HepG2 (cell line): Measurements from ENCODE around the gene TMEM187. TPM values are rescaled to one million over a fixed set of nuclear protein-coding genes. Genes with fewer than 3 reads are reported as not detected.

Experiments used
- AHR ChIP-seq: IDR thresholded peaks from 2 replicates; pipeline ENCODE4 v1.6.1; 2018; ENCODE audit warnings: missing genetic modification reagents, missing compliant biosample characterization
- ARNT ChIP-seq: fragments of 450-650 bp; IDR thresholded peaks from 2 replicates; pipeline ENCODE4 v1.6.1; 2017
- CAMTA2 ChIP-seq: sonication (generic); formaldehyde crosslinking; IDR thresholded peaks from 2 replicates; pipeline ENCODE4 v1.4.0; 2020; ENCODE audit warnings: mild to moderate bottlenecking, missing genetic modification reagents, borderline replicate concordance
- CBX2 ChIP-seq, 2 experiments: fragments of 200-600 bp in 1 of 2; sonication (generic); formaldehyde crosslinking in 1 of 2; IDR thresholded peaks; 2 replicates each; pipeline versions ENCODE4 v1.7.0 to v1.8.1; 2018 to 2022; ENCODE audit warnings: low read depth in 2 of 2, low read length in 1 of 2, mild to moderate bottlenecking in 1 of 2, missing genetic modification reagents in 1 of 2
- GZF1 ChIP-seq: sonication (generic); formaldehyde crosslinking; IDR thresholded peaks from 2 replicates; pipeline ENCODE4 v1.5.1; 2020; ENCODE audit warnings: mild to moderate bottlenecking, missing genetic modification reagents
- HNRNPL ChIP-seq: fragments of 200-400 bp; formaldehyde crosslinking; IDR thresholded peaks from 2 replicates; pipeline ENCODE4 v1.6.1; 2017; ENCODE audit warnings: mild to moderate bottlenecking, low read depth, low read length
- NFE2 ChIP-seq: sonication (generic); formaldehyde crosslinking; IDR thresholded peaks from 2 replicates; pipeline ENCODE4 v1.4.0; 2020; ENCODE audit warnings: missing genetic modification reagents
- NFE2L2 ChIP-seq: fragments of 150-350 bp; IDR thresholded peaks from 2 replicates; pipeline ENCODE4 v1.6.1; 2014; ENCODE audit warnings: low read length
- NFKB2 ChIP-seq: sonication (generic); formaldehyde crosslinking; IDR thresholded peaks from 2 replicates; pipeline ENCODE4 v1.4.0; 2020; ENCODE audit warnings: missing genetic modification reagents, borderline replicate concordance
- PITX1 ChIP-seq: sonication (generic); formaldehyde crosslinking; IDR thresholded peaks from 2 replicates; pipeline ENCODE4 v1.5.1; 2020; ENCODE audit warnings: mild to moderate bottlenecking, missing genetic modification reagents
- POLR2G ChIP-seq: fragments of 200-400 bp; formaldehyde crosslinking; IDR thresholded peaks from 2 replicates; pipeline ENCODE4 v1.6.1; 2018; ENCODE audit warnings: mild to moderate bottlenecking, low read depth, low read length, moderate library complexity
- RORA ChIP-seq: sonication (generic); formaldehyde crosslinking; IDR thresholded peaks from 2 replicates; pipeline ENCODE4 v1.5.0; 2020; ENCODE audit warnings: mild to moderate bottlenecking, missing genetic modification reagents, moderate library complexity
- SAP130 ChIP-seq: IDR thresholded peaks from 2 replicates; pipeline ENCODE4 v1.6.1; 2016; ENCODE audit warnings: low read depth
- TSC22D2 ChIP-seq: sonication (generic); formaldehyde crosslinking; IDR thresholded peaks from 2 replicates; pipeline ENCODE4 v1.5.1; 2020; ENCODE audit warnings: missing genetic modification reagents, mild to moderate bottlenecking, borderline replicate concordance
- ZMYM4 ChIP-seq: sonication (generic); formaldehyde crosslinking; IDR thresholded peaks from 2 replicates; pipeline ENCODE4 v1.8.1; 2023; ENCODE audit warnings: mild to moderate bottlenecking, missing genetic modification reagents
- ZNF124 ChIP-seq: sonication (generic); formaldehyde crosslinking; IDR thresholded peaks from 2 replicates; pipeline ENCODE4 v1.4.0; 2020; ENCODE audit warnings: missing genetic modification reagents
- ZNF788 ChIP-seq: sonication (generic); formaldehyde crosslinking; IDR thresholded peaks from 2 replicates; pipeline ENCODE4 v1.5.0; 2020; ENCODE audit warnings: mild to moderate bottlenecking, missing genetic modification reagents, borderline replicate concordance
- ZSCAN20 ChIP-seq: sonication (generic); formaldehyde crosslinking; IDR thresholded peaks from 2 replicates; pipeline ENCODE4 v1.4.0; 2020; ENCODE audit warnings: missing genetic modification reagents, mild to moderate bottlenecking, borderline replicate concordance
- ZSCAN30 ChIP-seq: sonication (generic); formaldehyde crosslinking; IDR thresholded peaks from 2 replicates; pipeline ENCODE4 v1.5.0; 2020; ENCODE audit warnings: mild to moderate bottlenecking, missing genetic modification reagents
- polyA plus RNA-seq, 8 experiments: library from polyadenylated mRNA; depleted of rRNA in 3 of 8; stranded (reverse) in 7 of 8; unstranded in 1 of 8; fragments of >200 nt; fragmentation: Illumina TruSeq in 4 of 8; extraction: Trizol in 4 of 8; gene quantifications; 2 replicates each; pipeline versions ENCODE4 v1.2.1 to v1.2.3, GENCODE V29; 2011 to 2016; ENCODE audit warnings: low read depth in 4 of 8, missing spikeins in 1 of 8, mixed read lengths in 1 of 8; ENCODE audit not compliant: insufficient read depth in 1 of 8
- total RNA-seq, 5 experiments: library from RNA; depleted of rRNA; stranded (reverse); fragments of >200 nt; fragmentation: Illumina TruSeq; extraction: Trizol; gene quantifications; 2 replicates each; pipeline ENCODE4 v1.2.3, GENCODE V29; 2016; ENCODE audit warnings: low read depth in 1 of 5
- TF ChIP-seq, protein P1 (sequence below): sonication (generic); formaldehyde crosslinking; IDR thresholded peaks from 2 replicates; pipeline ENCODE4 v1.4.0; 2020; ENCODE audit warnings: missing genetic modification reagents, borderline replicate concordance
- TF ChIP-seq, protein P2 (sequence below): sonication (generic); formaldehyde crosslinking; IDR thresholded peaks from 2 replicates; pipeline ENCODE4 v1.4.0; 2020; ENCODE audit warnings: mild to moderate bottlenecking, missing genetic modification reagents

Gene TMEM187
- total and polyA plus RNA-seq, 2 of the 13 experiments (the other 11 are each of a cell fraction or from before 2014, with no cell fraction given) = 2.2 to 6.2 TPM

DNA sequence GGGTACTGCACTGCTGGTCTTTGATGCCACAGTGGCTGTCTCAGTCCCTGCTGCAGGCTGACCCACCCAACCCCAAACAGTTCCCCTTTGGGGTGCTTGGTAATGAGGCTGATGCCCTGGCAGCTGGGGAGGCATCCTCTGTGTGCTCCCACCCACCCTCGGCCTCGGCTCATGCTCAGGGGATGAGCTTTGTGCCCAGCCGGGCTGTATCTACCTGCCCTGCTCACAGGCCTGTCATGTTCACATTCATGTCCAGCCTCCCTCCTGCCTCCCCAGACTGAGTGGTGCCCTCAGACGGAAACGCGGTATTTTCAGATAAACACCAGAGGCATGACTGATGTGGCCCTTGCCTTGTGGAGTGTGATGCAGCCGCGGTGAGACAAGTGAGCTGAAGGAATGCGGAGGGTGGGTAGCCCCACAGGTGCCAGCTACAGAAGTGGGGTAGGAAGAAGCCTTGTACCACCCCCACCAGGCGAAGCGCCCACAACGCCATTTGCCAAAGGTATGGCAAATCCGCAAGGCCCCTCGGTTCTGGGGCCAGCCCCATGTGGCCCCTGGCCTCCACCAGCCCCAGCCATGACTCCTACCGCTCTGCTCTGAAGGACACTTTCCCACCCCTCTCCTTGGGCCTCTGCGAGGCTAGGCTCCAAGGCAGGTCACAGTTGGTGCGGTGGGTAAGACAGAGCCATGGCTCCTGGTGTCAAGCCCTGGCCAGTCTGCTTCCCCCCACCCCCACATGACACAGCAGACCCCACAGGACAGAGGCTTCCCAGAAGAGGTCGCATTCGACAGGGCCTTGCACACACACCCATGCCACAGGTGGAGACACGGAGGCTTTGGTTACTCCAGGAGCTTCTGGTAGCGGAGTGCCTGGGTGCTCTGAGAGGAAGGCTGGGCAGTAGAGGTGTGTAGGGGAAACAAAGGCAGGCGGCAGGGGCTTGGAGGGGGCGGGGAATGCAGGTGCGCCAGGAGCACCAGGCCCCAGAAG is 26.3 kb upstream of the TMEM187 start (continued):
- TF ChIP-seq, protein P1, sequence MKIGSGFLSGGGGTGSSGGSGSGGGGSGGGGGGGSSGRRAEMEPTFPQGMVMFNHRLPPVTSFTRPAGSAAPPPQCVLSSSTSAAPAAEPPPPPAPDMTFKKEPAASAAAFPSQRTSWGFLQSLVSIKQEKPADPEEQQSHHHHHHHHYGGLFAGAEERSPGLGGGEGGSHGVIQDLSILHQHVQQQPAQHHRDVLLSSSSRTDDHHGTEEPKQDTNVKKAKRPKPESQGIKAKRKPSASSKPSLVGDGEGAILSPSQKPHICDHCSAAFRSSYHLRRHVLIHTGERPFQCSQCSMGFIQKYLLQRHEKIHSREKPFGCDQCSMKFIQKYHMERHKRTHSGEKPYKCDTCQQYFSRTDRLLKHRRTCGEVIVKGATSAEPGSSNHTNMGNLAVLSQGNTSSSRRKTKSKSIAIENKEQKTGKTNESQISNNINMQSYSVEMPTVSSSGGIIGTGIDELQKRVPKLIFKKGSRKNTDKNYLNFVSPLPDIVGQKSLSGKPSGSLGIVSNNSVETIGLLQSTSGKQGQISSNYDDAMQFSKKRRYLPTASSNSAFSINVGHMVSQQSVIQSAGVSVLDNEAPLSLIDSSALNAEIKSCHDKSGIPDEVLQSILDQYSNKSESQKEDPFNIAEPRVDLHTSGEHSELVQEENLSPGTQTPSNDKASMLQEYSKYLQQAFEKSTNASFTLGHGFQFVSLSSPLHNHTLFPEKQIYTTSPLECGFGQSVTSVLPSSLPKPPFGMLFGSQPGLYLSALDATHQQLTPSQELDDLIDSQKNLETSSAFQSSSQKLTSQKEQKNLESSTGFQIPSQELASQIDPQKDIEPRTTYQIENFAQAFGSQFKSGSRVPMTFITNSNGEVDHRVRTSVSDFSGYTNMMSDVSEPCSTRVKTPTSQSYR = no peak
- TF ChIP-seq NFE2L2 (no peak), CAMTA2 (CRISPR knock-in tag) (no peak), ZNF788 (CRISPR knock-in tag) (no peak), NFKB2 (CRISPR knock-in tag) (0 out of 2 replicates have a peak, but pooled peaks have one; percentile 7), GZF1 (CRISPR knock-in tag) (no peak), ZSCAN30 (CRISPR knock-in tag) (no peak), TSC22D2 (CRISPR knock-in tag) (no peak), HNRNPL (0 out of 2 replicates have a peak, but pooled peaks have one; percentile 37), ZNF124 (CRISPR knock-in tag) (no peak), ZSCAN20 (no peak), CBX2 (IDR thresholded peaks at IDR 0.05; ENCODE audit: low read depth, low read length) (no peak), CBX2 (CRISPR knock-in tag; IDR thresholded peaks at IDR 0.05; ENCODE audit: low read depth) (no peak), NFE2 (no peak), ARNT (no peak), POLR2G (0 out of 2 replicates have a peak, but pooled peaks have one; percentile 17), AHR (CRISPR knock-in tag) (no peak), PITX1 (CRISPR knock-in tag) (no peak), ZMYM4 (CRISPR knock-in tag) (no peak), RORA (CRISPR knock-in tag) (no peak), SAP130 (CRISPR knock-in tag) (peak; percentile 31; the same call in 1 of the 2 replicates)
- TF ChIP-seq, protein P2, sequence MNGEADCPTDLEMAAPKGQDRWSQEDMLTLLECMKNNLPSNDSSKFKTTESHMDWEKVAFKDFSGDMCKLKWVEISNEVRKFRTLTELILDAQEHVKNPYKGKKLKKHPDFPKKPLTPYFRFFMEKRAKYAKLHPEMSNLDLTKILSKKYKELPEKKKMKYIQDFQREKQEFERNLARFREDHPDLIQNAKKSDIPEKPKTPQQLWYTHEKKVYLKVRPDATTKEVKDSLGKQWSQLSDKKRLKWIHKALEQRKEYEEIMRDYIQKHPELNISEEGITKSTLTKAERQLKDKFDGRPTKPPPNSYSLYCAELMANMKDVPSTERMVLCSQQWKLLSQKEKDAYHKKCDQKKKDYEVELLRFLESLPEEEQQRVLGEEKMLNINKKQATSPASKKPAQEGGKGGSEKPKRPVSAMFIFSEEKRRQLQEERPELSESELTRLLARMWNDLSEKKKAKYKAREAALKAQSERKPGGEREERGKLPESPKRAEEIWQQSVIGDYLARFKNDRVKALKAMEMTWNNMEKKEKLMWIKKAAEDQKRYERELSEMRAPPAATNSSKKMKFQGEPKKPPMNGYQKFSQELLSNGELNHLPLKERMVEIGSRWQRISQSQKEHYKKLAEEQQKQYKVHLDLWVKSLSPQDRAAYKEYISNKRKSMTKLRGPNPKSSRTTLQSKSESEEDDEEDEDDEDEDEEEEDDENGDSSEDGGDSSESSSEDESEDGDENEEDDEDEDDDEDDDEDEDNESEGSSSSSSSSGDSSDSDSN (CRISPR knock-in tag) = no peak
